IMR-90 (cell line): Measurements from ENCODE around the gene SAPCD1. TPM values are rescaled to one million over a fixed set of nuclear protein-coding genes. Genes with fewer than 3 reads are reported as not detected.
A peak's percentile ranks its signal among the peaks of the same experiment; 100 is the strongest.

Source experiments
- ATAC-seq: fragments of 200-7000 bp; cut with Tn5 transposase; 2 replicates; pipeline ENCODE4 v1.9.1; 2020; ENCODE audit warnings: low read depth, mild to moderate bottlenecking, moderate library complexity
- BruUV-seq: library from RNA; stranded (reverse); fragments of 400-500 nt; replicated peaks from 2 replicates; lab custom pipeline; 2021; lab: Mats Ljungman, UMichigan
- CTCF ChIA-PET: fragments of 300-600 bp; formaldehyde crosslinking; extraction: SDS; loops from one replicate; lab custom pipeline; 2021; ENCODE audit warnings: antibody characterized with exemption; lab: Yijun Ruan, JAX
- POLR2A ChIA-PET: fragments of 300-600 bp; sonication (Branson Sonifier 250); formaldehyde crosslinking; loops from one replicate; lab custom pipeline; 2022; ENCODE audit warnings: antibody characterized with exemption; ENCODE audit not compliant: unreplicated experiment; lab: Charles Lee
- DNase-seq: peaks from one replicate; pipeline ENCODE4 v3.0.0; 2013
- H2AFZ ChIP-seq: replicated peaks from 2 replicates; pipeline ENCODE3; 2013; ENCODE audit warnings: low read length, mild to moderate bottlenecking; ENCODE audit not compliant: poor library complexity
- H2AK5ac ChIP-seq: 2 replicates; pipeline ENCODE4 v1.6.1; 2013; ENCODE audit warnings: low read depth, low read length, inconsistent platforms
- H2AK9ac ChIP-seq: replicated peaks from 2 replicates; pipeline ENCODE3; 2013; ENCODE audit warnings: mild to moderate bottlenecking, low read depth, low read length, moderate library complexity; ENCODE audit not compliant: poor library complexity
- H2BK120ac ChIP-seq: 2 replicates; pipeline ENCODE4 v1.6.1; 2013; ENCODE audit warnings: low read depth, low read length, inconsistent platforms
- H2BK15ac ChIP-seq: 3 replicates; pipeline ENCODE4 v1.6.1; 2013; ENCODE audit warnings: low read depth, low read length, inconsistent platforms
- H2BK20ac ChIP-seq: 2 replicates; pipeline ENCODE4 v1.6.1; 2013; ENCODE audit warnings: low read depth, mild to moderate bottlenecking, inconsistent platforms, low read length, moderate library complexity
- H2BK5ac ChIP-seq: 2 replicates; pipeline ENCODE4 v1.6.1; 2013; ENCODE audit warnings: mild to moderate bottlenecking, low read depth, low read length, inconsistent platforms; ENCODE audit not compliant: poor library complexity, severe bottlenecking
- H3K14ac ChIP-seq: replicated peaks from 2 replicates; pipeline ENCODE4 v1.6.1; 2013; ENCODE audit warnings: low read depth, low read length, inconsistent platforms
- H3K18ac ChIP-seq: 2 replicates; pipeline ENCODE4 v1.6.1; 2013; ENCODE audit warnings: low read depth, low read length, control low read depth
- H3K23ac ChIP-seq: 2 replicates; pipeline ENCODE4 v1.6.1; 2013; ENCODE audit warnings: low read depth, low read length, inconsistent platforms
- H3K27ac ChIP-seq: 2 replicates; pipeline ENCODE4 v1.5.1; 2013; ENCODE audit warnings: mild to moderate bottlenecking, control low read depth, low read length; ENCODE audit not compliant: insufficient read depth
- H3K27me3 ChIP-seq: 2 replicates; pipeline ENCODE4 v1.6.1; 2013; ENCODE audit warnings: low read length; ENCODE audit not compliant: control insufficient read depth, insufficient read depth
- H3K36me3 ChIP-seq: 2 replicates; pipeline ENCODE4 v1.6.1; 2013; ENCODE audit warnings: low read length, mixed read lengths; ENCODE audit not compliant: control insufficient read depth, insufficient read depth
- H3K4ac ChIP-seq: 2 replicates; pipeline ENCODE4 v1.6.1; 2013; ENCODE audit warnings: low read depth, low read length, inconsistent platforms
- H3K4me1 ChIP-seq: 2 replicates; pipeline ENCODE4 v1.6.1; 2013; ENCODE audit warnings: low read length, mixed read lengths; ENCODE audit not compliant: control insufficient read depth, insufficient read depth
- H3K4me2 ChIP-seq: 2 replicates; pipeline ENCODE4 v1.6.1; 2013; ENCODE audit warnings: low read depth, mild to moderate bottlenecking, control low read depth, low read length, moderate library complexity
- H3K4me3 ChIP-seq: 2 replicates; pipeline ENCODE4 v1.5.1; 2013; ENCODE audit warnings: low read depth, mild to moderate bottlenecking, control low read depth, low read length, moderate library complexity; ENCODE audit not compliant: insufficient read depth
- H3K56ac ChIP-seq: 2 replicates; pipeline ENCODE4 v1.6.1; 2013; ENCODE audit warnings: low read length, inconsistent platforms; ENCODE audit not compliant: insufficient read depth; ENCODE audit errors: extremely low read depth
- H3K79me1 ChIP-seq, 2 experiments: 2 replicates each; pipeline ENCODE4 v1.6.1; 2013; ENCODE audit warnings: low read length in 2 of 2, inconsistent platforms in 1 of 2, low read depth in 1 of 2
- H3K9ac ChIP-seq: 2 replicates; pipeline ENCODE4 v1.6.1; 2013; ENCODE audit warnings: low read depth, low read length, control low read depth
- H3K9me1 ChIP-seq: 2 replicates; pipeline ENCODE4 v1.6.1; 2013; ENCODE audit warnings: low read length, inconsistent platforms; ENCODE audit not compliant: insufficient read depth
- H3K9me3 ChIP-seq: 2 replicates; pipeline ENCODE4 v1.6.1; 2013; ENCODE audit warnings: low read length; ENCODE audit not compliant: control insufficient read depth, insufficient read depth
- H4K20me1 ChIP-seq: 2 replicates; pipeline ENCODE4 v1.6.1; 2013; ENCODE audit warnings: low read length, inconsistent platforms; ENCODE audit not compliant: insufficient read depth
- H4K5ac ChIP-seq: 2 replicates; pipeline ENCODE4 v1.6.1; 2013; ENCODE audit warnings: mild to moderate bottlenecking, low read depth, low read length, control low read depth
- H4K8ac ChIP-seq, 2 experiments: 2 replicates each; pipeline ENCODE4 v1.6.1; 2013; ENCODE audit warnings: low read depth in 2 of 2, low read length in 2 of 2, control low read depth in 1 of 2, inconsistent platforms in 1 of 2
- H4K91ac ChIP-seq: 2 replicates; pipeline ENCODE4 v1.6.1; 2013; ENCODE audit warnings: low read depth, low read length, inconsistent platforms; ENCODE audit not compliant: insufficient read depth
- BHLHE40 ChIP-seq: fragments of 150-350 bp; IDR thresholded peaks from 2 replicates; pipeline ENCODE4 v1.6.1; 2016; ENCODE audit warnings: mild to moderate bottlenecking, low read depth, low read length
- MAFK ChIP-seq: IDR thresholded peaks from 2 replicates; pipeline ENCODE4 v1.6.1; 2012; ENCODE audit warnings: low read depth, low read length, improper control_type of control experiment
- NFE2L2 ChIP-seq: fragments of 150-350 bp; IDR thresholded peaks from 2 replicates; pipeline ENCODE4 v1.6.1; 2016; ENCODE audit warnings: low read depth, mild to moderate bottlenecking, low read length
- POLR2A ChIP-seq: IDR thresholded peaks from 2 replicates; pipeline ENCODE4 v1.6.1; 2012; ENCODE audit warnings: mild to moderate bottlenecking, low read depth, low read length
- RAD21 ChIP-seq: IDR thresholded peaks from 2 replicates; pipeline ENCODE4 v1.6.1; 2012; ENCODE audit warnings: low read length, improper control_type of control experiment
- RCOR1 ChIP-seq: IDR thresholded peaks from 2 replicates; pipeline ENCODE4 v1.6.1; 2012; ENCODE audit warnings: mild to moderate bottlenecking, low read length, improper control_type of control experiment; ENCODE audit not compliant: insufficient replicate concordance
- RFX5 ChIP-seq: IDR thresholded peaks from 2 replicates; pipeline ENCODE4 v1.8.0; 2012; ENCODE audit warnings: low read depth, mild to moderate bottlenecking, low read length, moderate library complexity
- SMC3 ChIP-seq: fragments of 150-350 bp; IDR thresholded peaks from 2 replicates; pipeline ENCODE4 v1.6.1; 2016; ENCODE audit warnings: low read depth, mild to moderate bottlenecking, antibody characterized with exemption, low read length, moderate library complexity
- WGBS, 2 experiments: methylation state at CpG; one replicate each; pipeline versions ENCODE4 v1.1.5 to v1.1.7; 2013; ENCODE audit warnings: missing lambda C conversion rate in 2 of 2; ENCODE audit not compliant: insufficient read length in 1 of 2; ENCODE audit errors: extremely low coverage in 2 of 2; 5-methylcytosine and 5-hydroxymethylcytosine counted together
- dilution Hi-C: fragments of 300-500 bp; cut with HindIII; formaldehyde crosslinking; loops from one replicate; pipeline ENCODE4 v1.14.3; 2018; ENCODE audit warnings: low sequenced_read_pairs; ENCODE audit not compliant: unreplicated experiment
- in situ Hi-C: fragments of 300-500 bp; cut with MboI; formaldehyde crosslinking; loops from 3 replicates; pipeline ENCODE4 v1.14.3; 2019; ENCODE audit warnings: low sequenced_read_pairs, inconsistent platforms, mixed read lengths
- intact Hi-C: fragments of 100-400 bp; cut with micrococcal nuclease; formaldehyde crosslinking; loops from 2 replicates; pipeline ENCODE4 v1.10.0; 2022
- polyA plus RNA-seq, 3 experiments: library from polyadenylated mRNA; depleted of rRNA; stranded (reverse); fragments of >200 nt; gene quantifications; 2 replicates each; pipeline ENCODE4 v1.2.3, GENCODE V29; 2012; ENCODE audit warnings: low replicate concordance in 1 of 3
- total RNA-seq: library from RNA; depleted of rRNA; stranded (reverse); fragments of >200 nt; gene quantifications from 2 replicates; pipeline ENCODE4 v1.2.3, GENCODE V29; 2012
- TF ChIP-seq, protein P1 (sequence below): fragments of 150-350 bp; IDR thresholded peaks from 2 replicates; pipeline ENCODE4 v1.6.1; 2017; ENCODE audit warnings: mild to moderate bottlenecking, antibody characterized with exemption, low read length, low read depth

The SAPCD1 gene
- total and polyA plus RNA-seq, 2 of the 4 experiments (the other 2 are of a cell fraction): 2.3 TPM; not detected in 1

DNA sequence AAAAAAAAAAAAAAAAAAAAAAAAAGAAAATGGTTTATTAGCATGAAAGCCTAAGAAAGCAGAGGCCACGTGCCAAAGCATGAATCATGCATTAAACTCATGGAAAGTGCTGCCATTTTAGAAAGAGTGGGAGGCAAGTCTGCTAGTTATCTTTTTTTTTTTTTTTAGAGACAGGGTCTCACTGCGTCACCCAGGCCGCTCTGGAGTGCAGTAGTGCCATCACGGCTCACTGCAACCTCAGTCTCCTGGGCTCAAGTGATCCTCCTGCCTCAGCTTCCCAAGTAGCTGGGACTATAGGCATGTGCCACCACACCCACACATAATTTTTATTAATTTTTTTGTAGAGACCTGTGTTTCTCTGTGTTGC, 9.5 kb downstream of the SAPCD1 start:
- H3K4me2 ChIP-seq: no peak overlapping the region
- CTCF ChIA-PET: no interaction called here
- H3K27ac ChIP-seq: no peak overlapping the region
- H2BK20ac ChIP-seq: no peak overlapping the region
- peaks cover 4% of the 10 kb centered on the region for H3K4me1 ChIP-seq
- no peaks in the 10 kb centered on the region for H3K9me3 ChIP-seq
- WGBS, 2 experiments: no CpG with 5 or more reads among the region's 4 CpGs
- no peak overlapping the region for H3K14ac ChIP-seq
- H4K8ac ChIP-seq: no peak overlapping the region
- H3K56ac ChIP-seq: no peak overlapping the region
- H3K4ac ChIP-seq: no peak overlapping the region
- H2BK120ac ChIP-seq: no peak overlapping the region
- POLR2A ChIA-PET: no interaction called here
- no peak overlapping the region for H3K9ac ChIP-seq
- H3K23ac ChIP-seq: no peak overlapping the region
- no peak overlapping the region for H2BK15ac ChIP-seq
- H2AFZ ChIP-seq: no peak overlapping the region
- H3K18ac ChIP-seq: no peak overlapping the region
- dilution Hi-C loops: no loop called here
- intact Hi-C loops: loop anchor here (1.0 kb wide), 1 partner anchor 58 kb away; no protein-coding TSS in a partner anchor
- ATAC-seq (no peak), DNase-seq (peak; percentile 53)
- no peaks in the 10 kb centered on the region for H3K36me3 ChIP-seq
- in situ Hi-C loops: no loop called here
- H4K20me1 ChIP-seq: no peaks in the 10 kb centered on the region
- H2AK5ac ChIP-seq: no peak overlapping the region
- TF ChIP-seq MAFK (no peak), POLR2A (no peak), RCOR1 (no peak), NFE2L2 (no peak), SMC3 (no peak), RAD21 (no peak), BHLHE40 (0 out of 2 replicates have a peak, but pooled peaks have one; percentile 10), RFX5 (no peak)
- TF ChIP-seq, protein P1, sequence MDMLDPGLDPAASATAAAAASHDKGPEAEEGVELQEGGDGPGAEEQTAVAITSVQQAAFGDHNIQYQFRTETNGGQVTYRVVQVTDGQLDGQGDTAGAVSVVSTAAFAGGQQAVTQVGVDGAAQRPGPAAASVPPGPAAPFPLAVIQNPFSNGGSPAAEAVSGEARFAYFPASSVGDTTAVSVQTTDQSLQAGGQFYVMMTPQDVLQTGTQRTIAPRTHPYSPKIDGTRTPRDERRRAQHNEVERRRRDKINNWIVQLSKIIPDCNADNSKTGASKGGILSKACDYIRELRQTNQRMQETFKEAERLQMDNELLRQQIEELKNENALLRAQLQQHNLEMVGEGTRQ: peak; percentile 39; the same call in 1 of the 2 replicates
- no peak overlapping the region for H2BK5ac ChIP-seq
- H4K5ac ChIP-seq: no peak overlapping the region
- no peaks in the 10 kb centered on the region for H3K27me3 ChIP-seq
- BruUV-seq: no TSS peak
- H2AK9ac ChIP-seq: no peak overlapping the region
- H4K91ac ChIP-seq: no peak overlapping the region
- no peak overlapping the region for H3K4me3 ChIP-seq
- H3K79me1 ChIP-seq: no peaks in the 10 kb centered on the region
- peaks cover 6% of the 10 kb centered on the region; the same call in 1 of the 2 replicates for H3K9me1 ChIP-seq
